OCI-LY1 (cell line): Measurements from ENCODE around the gene ITPA.

ENCODE experiments used
- H2AFZ ChIP-seq: fragments of 200-600 bp; sonication (generic), shearing (Covaris generic); 2 replicates; pipeline ENCODE4 v1.6.0; 2014; ENCODE audit warnings: antibody characterized with exemption, mild to moderate bottlenecking, low read length
- H3F3A ChIP-seq: fragments of 200-600 bp; sonication (generic), shearing (Covaris generic); 2 replicates; pipeline ENCODE4 v1.6.0; 2014; ENCODE audit warnings: mild to moderate bottlenecking, antibody characterized with exemption, low read length, moderate library complexity; ENCODE audit not compliant: insufficient read depth
- H3K27ac ChIP-seq: fragments of 200-600 bp; sonication (generic); 2 replicates; pipeline ENCODE4 v1.5.1; 2014; ENCODE audit warnings: low read length, mixed run types, mild to moderate bottlenecking, low read depth; ENCODE audit not compliant: poor library complexity, severe bottlenecking
- H3K27me3 ChIP-seq: fragments of 200-600 bp; sonication (generic); 2 replicates; pipeline ENCODE4 v1.6.0; 2014; ENCODE audit warnings: antibody characterized with exemption, mild to moderate bottlenecking, low read length, moderate library complexity; ENCODE audit not compliant: insufficient read depth
- H3K36me3 ChIP-seq: fragments of 200-600 bp; sonication (generic); 2 replicates; pipeline ENCODE4 v1.6.1; 2014; ENCODE audit warnings: mild to moderate bottlenecking, antibody characterized with exemption, low read length, moderate library complexity, mixed read lengths; ENCODE audit not compliant: insufficient read depth
- H3K4me1 ChIP-seq: fragments of 200-600 bp; sonication (generic); 2 replicates; pipeline ENCODE4 v1.5.1; 2014; ENCODE audit warnings: mild to moderate bottlenecking, low read length, moderate library complexity; ENCODE audit not compliant: insufficient read depth, severe bottlenecking
- H3K4me2 ChIP-seq: fragments of 200-600 bp; sonication (generic), shearing (Covaris generic); 2 replicates; pipeline ENCODE4 v1.6.1; 2014; ENCODE audit warnings: low read length
- H3K4me3 ChIP-seq: fragments of 200-600 bp; sonication (generic); 2 replicates; pipeline ENCODE4 v1.5.1; 2014; ENCODE audit warnings: low read length, low read depth, mild to moderate bottlenecking, mixed read lengths; ENCODE audit not compliant: poor library complexity, severe bottlenecking
- H3K79me2 ChIP-seq: fragments of 200-600 bp; shearing (Covaris generic); 2 replicates; pipeline ENCODE4 v1.6.1; 2016; ENCODE audit warnings: mixed run types, low read length, mixed read lengths; ENCODE audit not compliant: insufficient read depth
- H3K9ac ChIP-seq: fragments of 200-600 bp; sonication (generic), shearing (Covaris generic); 2 replicates; pipeline ENCODE4 v1.6.1; 2014; ENCODE audit warnings: mild to moderate bottlenecking, low read length, mixed read lengths
- H3K9me2 ChIP-seq: fragments of 200-600 bp; sonication (generic), shearing (Covaris generic); 2 replicates; pipeline ENCODE4 v1.6.1; 2014; ENCODE audit warnings: low read depth, mild to moderate bottlenecking, low read length, mixed read lengths
- H3K9me3 ChIP-seq: fragments of 200-600 bp; shearing (Covaris generic); 2 replicates; pipeline ENCODE4 v1.6.1; 2014; ENCODE audit warnings: low read length, mixed read lengths
- H4K20me1 ChIP-seq: fragments of 200-600 bp; sonication (generic), shearing (Covaris generic); 2 replicates; pipeline ENCODE4 v1.6.0; 2016; ENCODE audit warnings: mild to moderate bottlenecking, low read length; ENCODE audit not compliant: insufficient read depth
- EZH2 ChIP-seq: fragments of 200-600 bp; sonication (generic), shearing (Covaris generic); IDR thresholded peaks from 2 replicates; pipeline ENCODE4 v1.8.0; 2017; ENCODE audit warnings: borderline replicate concordance, mixed run types, mild to moderate bottlenecking, antibody characterized with exemption, low read length, moderate library complexity, mixed read lengths
- TF ChIP-seq, protein P1 (sequence below): fragments of 200-600 bp; sonication (generic), shearing (Covaris generic); IDR thresholded peaks from 2 replicates; pipeline ENCODE4 v1.5.1; 2017; ENCODE audit warnings: mild to moderate bottlenecking, antibody characterized with exemption, low read length, moderate library complexity, mixed read lengths

ITPA gene

DNA sequence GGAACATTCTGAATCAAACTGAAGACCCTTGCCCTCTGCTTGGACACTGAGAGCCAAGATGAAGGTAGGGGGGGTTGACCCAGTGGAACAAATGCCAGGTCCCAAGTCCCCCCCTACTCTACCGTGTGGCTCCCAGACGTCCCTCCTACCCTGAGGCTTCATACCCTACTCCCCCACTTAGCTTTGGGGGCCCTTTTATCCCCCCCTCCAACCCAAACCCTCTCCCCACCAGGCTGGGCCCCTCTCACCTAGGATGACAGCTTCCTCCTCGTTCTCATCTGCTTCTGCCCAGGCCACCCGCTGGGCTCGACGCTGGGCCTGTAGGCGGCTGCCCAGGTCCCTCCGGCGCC, 6.4 kb upstream of the ITPA start:
- no peak for TF ChIP-seq EZH2
- TF ChIP-seq, protein P1, sequence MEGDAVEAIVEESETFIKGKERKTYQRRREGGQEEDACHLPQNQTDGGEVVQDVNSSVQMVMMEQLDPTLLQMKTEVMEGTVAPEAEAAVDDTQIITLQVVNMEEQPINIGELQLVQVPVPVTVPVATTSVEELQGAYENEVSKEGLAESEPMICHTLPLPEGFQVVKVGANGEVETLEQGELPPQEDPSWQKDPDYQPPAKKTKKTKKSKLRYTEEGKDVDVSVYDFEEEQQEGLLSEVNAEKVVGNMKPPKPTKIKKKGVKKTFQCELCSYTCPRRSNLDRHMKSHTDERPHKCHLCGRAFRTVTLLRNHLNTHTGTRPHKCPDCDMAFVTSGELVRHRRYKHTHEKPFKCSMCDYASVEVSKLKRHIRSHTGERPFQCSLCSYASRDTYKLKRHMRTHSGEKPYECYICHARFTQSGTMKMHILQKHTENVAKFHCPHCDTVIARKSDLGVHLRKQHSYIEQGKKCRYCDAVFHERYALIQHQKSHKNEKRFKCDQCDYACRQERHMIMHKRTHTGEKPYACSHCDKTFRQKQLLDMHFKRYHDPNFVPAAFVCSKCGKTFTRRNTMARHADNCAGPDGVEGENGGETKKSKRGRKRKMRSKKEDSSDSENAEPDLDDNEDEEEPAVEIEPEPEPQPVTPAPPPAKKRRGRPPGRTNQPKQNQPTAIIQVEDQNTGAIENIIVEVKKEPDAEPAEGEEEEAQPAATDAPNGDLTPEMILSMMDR = no peak
- Histone ChIP-seq H3K9me3 (no peaks in the 10 kb centered on the region), H3K4me2 (peak overlapping the region; percentile 87), H3K27me3 (no peaks in the 10 kb centered on the region), H3K27ac (no peak overlapping the region), H3K9ac (peak overlapping the region; percentile 93), H3K79me2 (peaks cover 7% of the 10 kb centered on the region; the same call in 1 of the 2 replicates), H3K9me2 (no peaks in the 10 kb centered on the region), H3K4me3 (peak overlapping the region; percentile 82), H3F3A (no peaks in the 10 kb centered on the region), H2AFZ (no peak overlapping the region), H4K20me1 (no peaks in the 10 kb centered on the region), H3K4me1 (peaks cover 13% of the 10 kb centered on the region), H3K36me3 (peaks cover 34% of the 10 kb centered on the region)

DNA sequence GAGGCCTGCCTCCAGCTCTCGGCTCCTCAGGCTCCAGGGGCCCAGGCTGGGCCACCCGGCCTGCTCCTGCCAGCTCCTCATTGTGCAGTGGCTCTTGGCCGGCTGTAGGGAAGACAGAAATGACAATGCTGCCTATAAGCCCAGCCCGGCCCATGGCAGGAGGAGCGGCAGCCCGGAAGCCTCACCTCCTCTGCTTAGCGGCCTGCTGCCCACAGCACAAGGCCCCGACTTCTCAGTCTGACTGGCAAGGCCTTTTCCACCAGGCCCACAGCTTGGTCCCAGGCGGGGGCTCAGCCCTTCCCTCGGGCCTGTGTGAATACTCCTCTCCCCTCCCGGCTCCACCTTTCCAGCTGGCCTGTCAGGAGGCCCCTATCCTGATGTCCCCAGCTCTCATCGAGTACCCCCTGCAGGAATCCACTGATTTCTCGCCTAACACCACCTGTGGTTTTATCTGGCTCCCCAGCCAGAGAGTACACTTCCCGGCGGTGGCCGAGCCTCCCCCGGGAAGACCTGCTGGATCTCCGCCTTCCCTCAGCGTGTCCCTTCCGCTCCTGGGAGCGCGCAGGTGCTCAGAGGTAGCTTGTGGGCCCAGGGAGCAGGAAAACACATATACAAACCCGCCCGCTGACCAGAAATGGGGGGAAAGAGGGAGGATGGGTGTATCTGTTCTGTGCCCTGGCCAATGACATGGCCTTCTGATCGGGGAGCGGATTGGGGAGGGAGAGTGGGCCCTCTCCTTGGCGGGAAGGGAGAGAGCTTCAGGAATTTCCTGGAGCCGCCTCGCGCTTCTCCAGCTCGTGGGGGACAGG, 5.8 kb upstream of the ITPA start:
- no peaks in the 10 kb centered on the region for H3K9me2 ChIP-seq
- TF ChIP-seq EZH2 = no peak
- TF ChIP-seq, protein P1 = no peak
- peak overlapping the region; percentile 87 for H3K4me2 ChIP-seq
- peaks cover 7% of the 10 kb centered on the region; the same call in 1 of the 2 replicates for H3K79me2 ChIP-seq
- peaks cover 32% of the 10 kb centered on the region for H3K36me3 ChIP-seq
- H3K27ac ChIP-seq = peak overlapping the region; percentile 67
- no peaks in the 10 kb centered on the region for H4K20me1 ChIP-seq
- no peaks in the 10 kb centered on the region for H3F3A ChIP-seq
- H3K4me3 ChIP-seq = peak overlapping the region; percentile 82
- no peaks in the 10 kb centered on the region for H3K9me3 ChIP-seq
- peaks cover 19% of the 10 kb centered on the region for H3K4me1 ChIP-seq
- no peaks in the 10 kb centered on the region for H3K27me3 ChIP-seq
- peak overlapping the region; percentile 93 for H3K9ac ChIP-seq
- no peak overlapping the region for H2AFZ ChIP-seq

DNA sequence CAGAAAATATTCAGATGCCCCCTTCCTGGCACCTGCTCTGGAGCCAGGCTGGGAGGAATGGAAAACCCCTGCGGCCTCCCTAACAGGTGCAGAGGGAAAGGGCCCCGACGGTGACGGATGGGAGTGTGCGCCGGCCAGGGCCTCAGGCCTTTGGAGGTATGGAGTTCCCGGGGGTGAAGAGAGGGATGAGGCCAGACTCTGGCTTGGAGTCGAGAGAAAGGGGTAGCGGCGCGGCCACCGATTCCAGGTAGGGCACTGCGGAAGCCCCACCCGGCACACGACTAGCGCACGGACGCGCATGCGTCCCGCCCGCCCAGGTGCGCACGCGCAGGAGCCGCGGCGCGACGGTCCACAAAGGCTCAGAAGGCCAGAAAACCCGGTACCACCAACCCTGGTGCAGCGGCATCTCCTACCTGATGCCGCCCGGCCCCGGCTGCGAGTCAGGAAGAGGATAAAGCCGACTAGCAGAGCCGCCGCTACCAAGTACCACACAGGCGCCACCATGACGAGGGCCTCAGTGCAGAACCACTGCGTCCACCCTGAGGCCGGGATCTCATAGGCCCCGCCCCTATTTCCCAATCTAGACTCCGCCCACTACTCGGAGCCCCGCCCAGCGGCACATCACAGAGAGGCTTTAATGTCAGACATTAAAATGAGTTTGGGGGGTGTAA, 5.0 kb upstream of the ITPA start, which contains the start of gene DDRGK1:
TSS of gene DDRGK1 (minus strand) at position 559 of the 671 bp plus-strand sequence. CDS start at position 504, 55 bp downstream.
- Histone ChIP-seq H3F3A (no peaks in the 10 kb centered on the region), H3K27ac (peak within 1 kb of the TSS; percentile 67), H3K4me2 (peak within 1 kb of the TSS; percentile 87), H4K20me1 (no peaks in the 10 kb centered on the region), H3K9me3 (no peaks in the 10 kb centered on the region), H3K79me2 (peaks cover 7% of the 10 kb centered on the region; the same call in 1 of the 2 replicates), H3K36me3 (peaks cover 25% of the 10 kb centered on the region), H3K27me3 (no peaks in the 10 kb centered on the region), H3K4me1 (peaks cover 22% of the 10 kb centered on the region), H3K9ac (peak within 1 kb of the TSS; percentile 93), H2AFZ (no peak within 1 kb of the TSS), H3K4me3 (peak within 1 kb of the TSS; percentile 82), H3K9me2 (no peaks in the 10 kb centered on the region)
- no peak for TF ChIP-seq EZH2
- TF ChIP-seq, protein P1 = no peak
